Heart left ventricle (tissue), 16 donors: ENCODE data around the gene UGP2. TPM values are rescaled to one million over a fixed set of nuclear protein-coding genes. Genes with fewer than 3 reads are reported as not detected.

Experiments
- ATAC-seq, 4 donors: fragments of 200-7000 bp; cut with Tn5 transposase; one replicate each; pipeline ENCODE4 v1.9.1; 2020 to 2022; ENCODE audit warnings: moderate library complexity in 4 of 4, mild to moderate bottlenecking in 3 of 4, moderate number of reproducible peaks in 1 of 4
- DNase-seq, 5 donors: peaks; one replicate each; pipeline ENCODE4 v3.0.0-alpha.2; 2020
- H3K27ac ChIP-seq, 12 donors: fragments of 200-600 bp; sonication (generic) in 4 of 12; one replicate each; pipeline versions ENCODE4 v1.5.0 to v1.8.0; 2016 to 2022; ENCODE audit warnings: mild to moderate bottlenecking in 2 of 12
- H3K27me3 ChIP-seq, 9 donors: fragments of 200-600 bp; sonication (generic) in 2 of 9; one replicate each; pipeline versions ENCODE4 v1.5.1 to v1.8.0; 2016 to 2022; ENCODE audit warnings: mild to moderate bottlenecking in 3 of 9
- H3K36me3 ChIP-seq, 9 donors: fragments of 200-600 bp; sonication (generic) in 2 of 9; one replicate each; pipeline versions ENCODE4 v1.5.0 to v1.8.0; 2018 to 2022; ENCODE audit warnings: mild to moderate bottlenecking in 2 of 9
- H3K4me1 ChIP-seq, 12 donors: fragments of 200-600 bp; sonication (generic) in 4 of 12; one replicate each; pipeline versions ENCODE4 v1.5.0 to v1.8.0; 2016 to 2022; ENCODE audit warnings: mild to moderate bottlenecking in 3 of 12
- H3K4me3 ChIP-seq, 12 donors: fragments of 200-600 bp; sonication (generic) in 4 of 12; one replicate each; pipeline versions ENCODE4 v1.5.0 to v1.8.0; 2017 to 2022; ENCODE audit warnings: mild to moderate bottlenecking in 9 of 12, moderate library complexity in 4 of 12
- H3K9me3 ChIP-seq, 12 donors: fragments of 200-600 bp; sonication (generic) in 4 of 12; one replicate each; pipeline versions ENCODE4 v1.5.0 to v1.8.0; 2016 to 2022; ENCODE audit warnings: mild to moderate bottlenecking in 1 of 12
- CTCF ChIP-seq, 12 donors: fragments of 200-600 bp; sonication (generic) in 4 of 12; IDR thresholded peaks; one replicate each; pipeline versions ENCODE4 v1.5.0 to v1.8.0; 2018 to 2022; ENCODE audit warnings: antibody characterized with exemption in 12 of 12, mild to moderate bottlenecking in 5 of 12
- POLR2A ChIP-seq, 2 donors: fragments of 450-650 bp; IDR thresholded peaks; one replicate each; pipeline ENCODE4 v1.6.1; 2017; ENCODE audit warnings: antibody characterized with exemption in 2 of 2, mild to moderate bottlenecking in 2 of 2, moderate library complexity in 2 of 2
- WGBS, 4 donors: extraction: QIAGEN DNeasy Blood & Tissue Kit in 2 of 4; methylation state at CpG; one replicate each; pipeline versions ENCODE4 v1.1.5 to v1.1.7; 2013 to 2018; 5-methylcytosine and 5-hydroxymethylcytosine counted together
- intact Hi-C, 10 donors: fragments of 100-400 bp; cut with DNase I; formaldehyde crosslinking; loops; one replicate each; pipeline versions ENCODE4 v1.11.1 to v1.14.2; 2022
- polyA plus RNA-seq, 2 donors: library from polyadenylated mRNA; stranded (reverse); fragments of 200-250 nt; gene quantifications; one replicate each; pipeline ENCODE4 v1.2.3, GENCODE V29; 2013
- total RNA-seq, 9 donors: library from RNA; depleted of rRNA in 2 of 9; stranded (reverse); fragments of >200 nt in 2 of 9; fragmentation: NEBNext Ultra II Directional in 3 of 9; extraction: Animal tissue kit (Norgen Biotek cat#: 25700) in 3 of 9; gene quantifications; one replicate each; pipeline versions ENCODE4 v1.1.0 to v1.2.4, GENCODE V29; 2016 to 2023
- donor health status: ischemic (EF 13 %, LVEDD 7.1; RV severe dilation, severe dysfunction).
- donor health status: healthy with polysubstance abuse.
- donor health status: DM: no; HTN: yes; CAD: no.
- donor health status: DM: no; HTN: no; CAD: no.
- donor health status: ischemic (EF 25% LVEDD 6.9; RV normal size, moderate dysfunction).
- donor health status: ischemic (EF 25% LVEDD 5.7; RV mildly dilated, moderate dysfunction).
- donor health status: healthy.
- donor health status: DM: yes; HTN: yes; CAD: no.
- donor health status: ischemic (EF 35%, LVEDD 5.7; RV mildly dilated, moderate dysfunction).
- donor health status: nonischemic (EF 11% LVEDD 7.7; RV severe dilation, severe dysfunction).
- donor health status: DM: yes; HTN: yes; CAD: no.
- donor health status: PGD.
- donor health status: ischemic (EF 29% LVEDD 5.4; RV normal size, mild dysfunction).
- donor health status: nonischemic (EF 23%, LVEDD 6.1; RV moderate dilation, normal function).

UGP2 gene
- total and polyA plus RNA-seq, 11 donors, result 175 to 1,308 (median 331) TPM

GRCh38 chr2:63874204-63875130 is 32.8 kb downstream of the UGP2 start:
- H3K4me1 ChIP-seq, result peaks cover 0 to 61% (median 34%) of the 10 kb centered on the region in 12 donors
- no peak overlapping the region for H3K4me3 ChIP-seq
- TF ChIP-seq CTCF (IDR thresholded peaks at IDR 0.05) (no peak), POLR2A (IDR thresholded peaks at IDR 0.05) (no peak)
- WGBS, 4 donors, result 94 to 98% (median 97%) methylated on average over 5 of the region's 5 CpGs
- no peaks in the 10 kb centered on the region for H3K27me3 ChIP-seq
- ATAC-seq (no peak), DNase-seq (no peak)
- peak overlapping the region in 7 of 12 donors; percentile 13 to 71 (median 46) for H3K27ac ChIP-seq
- intact Hi-C loops, result loop anchor here in 2 of 10 donors (5.0 kb wide), 1 partner anchor 32 kb away; the partner anchor contains the start of gene UGP2 (in 2 of the 2)
- H3K9me3 ChIP-seq, result peaks cover 0 to 5% (median 0%) of the 10 kb centered on the region in 12 donors
- peaks cover 0 to 33% (median 16%) of the 10 kb centered on the region in 9 donors for H3K36me3 ChIP-seq

GRCh38 chr2:63875131-63875527 is 33.4 kb downstream of the UGP2 start:
- intact Hi-C loops, result loop anchor here in 2 of 10 donors (5.0 kb wide), 1 partner anchor 33 kb away; the partner anchor contains the start of gene UGP2 (in 2 of the 2)
- peak; percentile 54 to 67 (median 60) for ATAC-seq
- TF ChIP-seq POLR2A (IDR thresholded peaks at IDR 0.05) (no peak), CTCF (IDR thresholded peaks at IDR 0.05) (no peak)

GRCh38 chr2:63875559-63876245 is 34.0 kb downstream of the UGP2 start:
- intact Hi-C loops, result loop anchor here in 2 of 10 donors (5.0 kb wide), 1 partner anchor 33 kb away; the partner anchor contains the start of gene UGP2 (in 2 of the 2)
- ATAC-seq (peak; percentile 76 to 87 (median 84)), DNase-seq (no peak)
- Histone ChIP-seq H3K4me1 (peaks cover 0 to 61% (median 29%) of the 10 kb centered on the region in 12 donors), H3K27me3 (no peaks in the 10 kb centered on the region), H3K36me3 (peaks cover 0 to 31% (median 23%) of the 10 kb centered on the region in 9 donors), H3K27ac (peak overlapping the region in 11 of 12 donors; percentile 10 to 71 (median 39)), H3K4me3 (no peak overlapping the region), H3K9me3 (peaks cover 0 to 5% (median 0%) of the 10 kb centered on the region in 12 donors)
- 77 to 85% (median 84%) methylated on average over 3 of the region's 3 CpGs for WGBS, 4 donors
- TF ChIP-seq CTCF (IDR thresholded peaks at IDR 0.05) (no peak), POLR2A (IDR thresholded peaks at IDR 0.05) (no peak)

More at GRCh38 chr2:63875131-63875527, 33.4 kb downstream of the UGP2 start:
- H3K4me1 ChIP-seq, result peaks cover 0 to 61% (median 33%) of the 10 kb centered on the region in 12 donors
- H3K27ac ChIP-seq, result peak overlapping the region in 8 of 12 donors; percentile 13 to 71 (median 41)
- WGBS, 4 donors, result 64 to 73% (median 69%) methylated on average over 1 of the region's 1 CpG
- peaks cover 0 to 33% (median 19%) of the 10 kb centered on the region in 9 donors for H3K36me3 ChIP-seq
- no peaks in the 10 kb centered on the region for H3K27me3 ChIP-seq
- peaks cover 0 to 5% (median 0%) of the 10 kb centered on the region in 12 donors for H3K9me3 ChIP-seq
- no peak for DNase-seq
- no peak overlapping the region for H3K4me3 ChIP-seq
